ENCODE measurements around the gene TECTA.

GRCh38 chr11:121223161-121223560 is 122.1 kb downstream of the TECTA start:
- TF ChIP-seq CTCF (IDR thresholded peaks at IDR 0.05) (no peak), EP300 (IDR thresholded peaks at IDR 0.05) (no peak)

Data from tibial nerve (tissue), 4 donors.